Erythroblast (primary cell): ENCODE results near the gene CHD5.

Experiments used
- GATA1 ChIP-seq: IDR thresholded peaks from 2 replicates; pipeline ENCODE4 v1.6.1; 2011; ENCODE audit warnings: low read depth, mild to moderate bottlenecking, control low read depth, low read length, moderate library complexity
- POLR2A ChIP-seq: IDR thresholded peaks from 2 replicates; pipeline ENCODE4 v1.6.1; 2011; ENCODE audit warnings: mild to moderate bottlenecking, low read length

GRCh38 chr1:6157132-6157527 is 23.0 kb downstream of the CHD5 start:
- TF ChIP-seq POLR2A (no peak), GATA1 (no peak)
